ENCODE results near the gene RND2.

GRCh38 chr17:42992872-42993271 lies 32.2 kb upstream of the RND2 start:
- no peak for TF ChIP-seq CTCF (IDR thresholded peaks at IDR 0.05)
- no peak for TF ChIP-seq POLR2AphosphoS5 (IDR thresholded peaks at IDR 0.05; ENCODE audit: low read depth, low read length)
- no peak for TF ChIP-seq TCF7L2 (IDR thresholded peaks at IDR 0.05; ENCODE audit: low read depth, low read length)
